Skin epidermis (tissue), 12 donors: ENCODE results near the gene HSPA13.
A peak's percentile ranks its signal among the peaks of the same experiment; 100 is the strongest.
"Not testable (repeated sequence)": the region's sequence is repeated elsewhere in the genome, so short reads cannot be mapped to it uniquely, and the experiment has no call there.

Experiments
- H3K27ac ChIP-seq, 21 experiments: fragments of 200-600 bp; sonication (generic) in 11 of 21; one replicate each; pipeline ENCODE4 v1.5.0; 2020; ENCODE audit warnings: mild to moderate bottlenecking in 3 of 21, inconsistent platforms in 2 of 21, moderate library complexity in 2 of 21
- H3K4me3 ChIP-seq, 7 experiments: fragments of 200-600 bp; sonication (generic) in 2 of 7; one replicate each; pipeline ENCODE4 v1.5.0; 2020; ENCODE audit warnings: inconsistent platforms in 2 of 7, mild to moderate bottlenecking in 2 of 7, moderate library complexity in 1 of 7

The HSPA13 gene

GRCh38 chr21:14382835-14383595 is at the start of gene HSPA13:
Gene HSPA13 (minus strand): TSS chr21:14383146. CDS start chr21:14383119, 27 bp downstream.
- Histone ChIP-seq H3K4me3 (peak within 1 kb of the TSS; percentile 72 to 95 (median 81)), H3K27ac (peak within 1 kb of the TSS; percentile 49 to 92 (median 84))

- Histone ChIP-seq H3K27ac (no peak overlapping the region), H3K4me3 (no peak overlapping the region)
These were observed 36.0 kb upstream of the HSPA13 start for GRCh38 chr21:14418920-14419319.

GRCh38 chr21:14414932-14415508 is 32.1 kb upstream of the HSPA13 start:
- H3K27ac ChIP-seq: no peak overlapping the region
- H3K4me3 ChIP-seq: no peak overlapping the region

GRCh38 chr21:14405962-14406361 is 23.0 kb upstream of the HSPA13 start:
- H3K27ac ChIP-seq: no peak overlapping the region

GRCh38 chr21:14405225-14405624 is 22.3 kb upstream of the HSPA13 start:
- Histone ChIP-seq H3K4me3 (no peak overlapping the region), H3K27ac (no peak overlapping the region)

More at GRCh38 chr21:14405962-14406361, 23.0 kb upstream of the HSPA13 start:
- H3K4me3 ChIP-seq: no peak overlapping the region

GRCh38 chr21:14403681-14404318 is 20.9 kb upstream of the HSPA13 start:
- Histone ChIP-seq H3K27ac (no peak overlapping the region), H3K4me3 (no peak overlapping the region)

- Histone ChIP-seq H3K4me3 (no peak overlapping the region), H3K27ac (no peak overlapping the region)
These were observed 18.3 kb upstream of the HSPA13 start for GRCh38 chr21:14401217-14401616.

GRCh38 chr21:14388282-14388681 is 5.3 kb upstream of the HSPA13 start:
- no peak overlapping the region for H3K4me3 ChIP-seq
- H3K27ac ChIP-seq: no peak overlapping the region

GRCh38 chr21:14384453-14384852 is 1.5 kb upstream of the HSPA13 start:
- Histone ChIP-seq H3K27ac (peak overlapping the region in 7 of 21 experiments; percentile 71 to 92 (median 84)), H3K4me3 (no peak overlapping the region)

GRCh38 chr21:14383596-14384180 is 742 bp upstream of the HSPA13 start:
- Histone ChIP-seq H3K4me3 (peak overlapping the region; percentile 72 to 95 (median 81)), H3K27ac (peak overlapping the region; percentile 49 to 92 (median 82))

GRCh38 chr21:14382486-14382834 is 486 bp downstream of the HSPA13 start:
- peak overlapping the region; percentile 43 to 92 (median 82) for H3K27ac ChIP-seq
- H3K4me3 ChIP-seq: peak overlapping the region; percentile 72 to 95 (median 81)

GRCh38 chr21:14376854-14377253 is 6.1 kb downstream of the HSPA13 start:
- Histone ChIP-seq H3K27ac (no peak overlapping the region), H3K4me3 (no peak overlapping the region)

- Histone ChIP-seq H3K27ac (no peak overlapping the region), H3K4me3 (no peak overlapping the region)
These were observed 15.9 kb downstream of the HSPA13 start for GRCh38 chr21:14366998-14367397.

- H3K4me3 ChIP-seq: no peak overlapping the region
- H3K27ac ChIP-seq: no peak overlapping the region
These were observed 21.0 kb downstream of the HSPA13 start for GRCh38 chr21:14361958-14362357.

- H3K4me3 ChIP-seq: no peak overlapping the region
These were observed 24.2 kb downstream of the HSPA13 start for GRCh38 chr21:14358775-14359174.

GRCh38 chr21:14356746-14357145 is 26.2 kb downstream of the HSPA13 start:
- Histone ChIP-seq H3K27ac (no peak overlapping the region), H3K4me3 (no peak overlapping the region)

More at GRCh38 chr21:14358775-14359174, 24.2 kb downstream of the HSPA13 start:
- H3K27ac ChIP-seq: no peak overlapping the region

- H3K27ac ChIP-seq: no peak overlapping the region
- H3K4me3 ChIP-seq: no peak overlapping the region
These were observed 28.4 kb downstream of the HSPA13 start for GRCh38 chr21:14354515-14354914.

GRCh38 chr21:14353726-14354125 is 29.2 kb downstream of the HSPA13 start:
- no peak overlapping the region for H3K27ac ChIP-seq

GRCh38 chr21:14353231-14353630 is 29.7 kb downstream of the HSPA13 start:
- H3K27ac ChIP-seq: no peak overlapping the region
- H3K4me3 ChIP-seq: no peak overlapping the region

More at GRCh38 chr21:14353726-14354125, 29.2 kb downstream of the HSPA13 start:
- no peak overlapping the region for H3K4me3 ChIP-seq

GRCh38 chr21:14327346-14327745 is 55.6 kb downstream of the HSPA13 start:
- H3K4me3 ChIP-seq, H3K27ac ChIP-seq: not testable (repeated sequence)
